AG04450 (cell line): ENCODE data around the gene AK5. TPM values are rescaled to one million over a fixed set of nuclear protein-coding genes. Genes with fewer than 3 reads are reported as not detected.

Experiments used
- CTCF ChIA-PET: fragments of 300-600, 350-600 bp; formaldehyde crosslinking; extraction: SDS; loops from one replicate; lab custom pipeline; 2022; ENCODE audit warnings: antibody characterized with exemption, inconsistent platforms; lab: Charles Lee
- POLR2A ChIA-PET: fragments of 350-600 bp; formaldehyde crosslinking; extraction: SDS; loops from one replicate; lab custom pipeline; 2021; ENCODE audit warnings: antibody characterized with exemption, inconsistent platforms; lab: Yijun Ruan, JAX
- DNase-seq: peaks from one replicate; pipeline ENCODE4 v3.0.0-alpha.2; 2011; ENCODE audit warnings: low read depth, low spot score
- H3K27ac ChIP-seq: one replicate; pipeline ENCODE4 v1.5.1; 2012; ENCODE audit warnings: low read depth, low read length, control low read depth
- H3K27me3 ChIP-seq: one replicate; pipeline ENCODE4 v1.6.0; 2012; ENCODE audit warnings: low read length; ENCODE audit not compliant: control insufficient read depth, insufficient read depth
- H3K4me3 ChIP-seq: 2 replicates; pipeline ENCODE4 v1.5.1; 2011; ENCODE audit warnings: mild to moderate bottlenecking, low read depth, low read length, control low read depth
- H3K9me3 ChIP-seq: 2 replicates; pipeline ENCODE4 v1.5.1; 2012; ENCODE audit warnings: low read length; ENCODE audit not compliant: control insufficient read depth, insufficient read depth
- CTCF ChIP-seq: IDR thresholded peaks from 2 replicates; pipeline ENCODE4 v1.5.1; 2011; ENCODE audit warnings: low read depth, low read length, control low read depth, inconsistent platforms
- polyA plus RNA-seq: library from polyadenylated mRNA; depleted of rRNA; stranded (reverse); fragments of >200 nt; gene quantifications from 2 replicates; pipeline ENCODE4 v1.2.3, GENCODE V29; 2011

Gene AK5
- polyA plus RNA-seq, 1 experiment, result 45.1 TPM

GRCh38 chr1:77467741-77468140 lies 185.9 kb downstream of the AK5 start:
- Histone ChIP-seq H3K27me3 (no peaks in the 10 kb centered on the region), H3K27ac (no peak overlapping the region), H3K9me3 (peaks cover 4% of the 10 kb centered on the region; the same call in 1 of the 2 replicates), H3K4me3 (no peak overlapping the region)
- DNase-seq, result peak; percentile 18
- CTCF ChIA-PET, result no interaction called here
- POLR2A ChIA-PET, result no interaction called here
- TF ChIP-seq CTCF, result no peak

GRCh38 chr1:77468257-77468948 lies 186.6 kb downstream of the AK5 start:
- Histone ChIP-seq H3K27me3 (no peaks in the 10 kb centered on the region), H3K9me3 (peaks cover 4% of the 10 kb centered on the region; the same call in 1 of the 2 replicates), H3K27ac (no peak overlapping the region), H3K4me3 (no peak overlapping the region)
- ChIA-PET CTCF (no interaction called here), POLR2A (no interaction called here)
- TF ChIP-seq CTCF, result no peak
- no peak for DNase-seq

DNA sequence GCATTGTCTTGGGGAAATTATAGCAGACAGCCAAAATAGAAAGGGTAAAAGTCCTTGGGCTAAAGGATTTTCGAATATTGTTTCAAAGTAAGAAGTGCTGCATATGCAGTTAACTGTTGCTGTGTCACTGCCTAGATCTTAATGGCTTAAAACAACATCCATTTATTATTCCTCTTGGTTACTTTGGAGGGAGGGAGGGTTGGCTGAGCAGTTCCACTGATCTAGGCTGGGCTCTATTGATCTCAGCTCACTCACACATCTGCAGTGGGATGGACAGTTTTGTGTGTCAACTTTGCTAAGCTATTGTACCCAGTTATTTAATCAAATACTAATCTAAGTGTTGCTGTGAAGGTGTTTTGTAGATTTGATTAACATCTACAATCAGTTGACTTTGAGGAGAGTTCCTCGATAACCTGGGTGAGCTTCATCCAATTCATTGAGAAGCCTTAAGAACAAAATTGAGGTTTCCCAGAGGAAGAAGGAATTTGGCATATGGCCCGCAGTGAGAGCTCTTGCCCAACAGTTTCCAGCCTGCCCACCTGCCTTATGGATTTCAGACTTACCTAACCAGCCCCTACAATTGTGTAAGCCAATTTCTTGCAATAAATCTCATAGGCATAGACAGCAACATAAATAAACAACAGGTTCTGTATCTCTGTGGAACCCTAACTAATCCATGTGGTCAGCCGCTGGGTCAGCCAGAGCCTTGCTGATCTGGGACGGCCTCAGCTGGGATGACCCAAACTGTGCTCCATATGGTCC lies 187.3 kb downstream of the AK5 start:
- DNase-seq, result no peak
- H3K9me3 ChIP-seq, result peaks cover 4% of the 10 kb centered on the region; the same call in 1 of the 2 replicates
- no peak for TF ChIP-seq CTCF
- H3K27me3 ChIP-seq, result no peaks in the 10 kb centered on the region
- no peak overlapping the region for H3K27ac ChIP-seq
- H3K4me3 ChIP-seq, result no peak overlapping the region
- POLR2A ChIA-PET, result no interaction called here
- CTCF ChIA-PET, result no interaction called here

GRCh38 chr1:77471691-77472090 lies 189.9 kb downstream of the AK5 start:
- peaks cover 4% of the 10 kb centered on the region; the same call in 1 of the 2 replicates for H3K9me3 ChIP-seq
- no peak for DNase-seq
- no peak overlapping the region for H3K27ac ChIP-seq
- H3K4me3 ChIP-seq, result no peak overlapping the region
- H3K27me3 ChIP-seq, result no peaks in the 10 kb centered on the region
- ChIA-PET POLR2A (no interaction called here), CTCF (interaction anchor here (0.9 kb wide), 1 partner anchor 224 kb away, joined by 3 read pairs; no protein-coding TSS in a partner anchor)
- no peak for TF ChIP-seq CTCF
